SK-N-DZ (cell line): Measurements from ENCODE around the gene LRRC15. TPM values are rescaled to one million over a fixed set of nuclear protein-coding genes. Genes with fewer than 3 reads are reported as not detected.

Experiments
- DNase-seq: peaks from one replicate; pipeline ENCODE4 v3.0.0-alpha.2; 2015; ENCODE audit warnings: low spot score
- polyA plus RNA-seq, 2 experiments: library from polyadenylated mRNA; depleted of rRNA; stranded (reverse); fragments of >200 nt; gene quantifications; 2 replicates each; pipeline ENCODE4 v1.2.3, GENCODE V29; 2014

The LRRC15 gene
- polyA plus RNA-seq (2014; cell fraction: cytosol; rRNA removed), result not detected in 2 replicates
- not detected in 2 replicates for polyA plus RNA-seq (2014; cell fraction: nucleus; rRNA removed)

DNA sequence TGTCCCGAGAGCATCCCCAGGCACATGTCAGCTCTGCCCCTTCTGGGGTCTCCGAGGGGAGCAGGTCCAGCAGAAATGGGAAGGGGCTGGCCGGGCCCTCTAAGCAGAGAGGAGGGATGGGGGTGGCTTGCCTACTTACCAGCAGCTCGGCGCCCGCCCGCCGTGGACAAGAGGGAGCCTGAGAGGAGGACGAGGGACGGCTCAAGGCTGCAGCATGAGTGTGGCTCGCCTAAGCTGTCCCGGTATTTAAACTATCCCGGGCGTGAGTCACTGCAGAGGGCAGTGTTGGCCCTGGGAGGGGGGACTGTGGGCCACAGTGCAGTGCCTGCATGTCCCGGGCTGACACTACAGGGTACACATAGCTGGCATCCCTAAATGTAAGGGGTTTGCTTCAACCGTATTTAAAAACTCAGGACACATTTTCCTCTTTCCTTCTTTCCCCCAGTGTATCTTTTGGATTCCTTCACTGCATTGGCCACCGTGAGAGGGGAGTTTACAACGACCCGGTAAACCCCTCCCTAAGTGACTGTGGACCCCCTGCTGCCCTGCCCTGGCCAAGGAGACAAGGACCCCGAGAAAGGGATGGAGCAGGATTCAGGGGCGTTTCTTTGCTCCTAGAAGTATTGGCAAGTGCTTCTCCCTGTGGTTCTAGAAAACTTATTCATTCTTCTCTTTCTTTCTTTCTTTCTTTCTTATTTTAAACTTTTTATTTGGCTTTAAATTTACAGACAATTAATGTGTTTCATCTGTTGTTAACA, at the start of gene LRRC15:
TSS of gene LRRC15 (minus strand) at position 222 of the 758 bp plus-strand sequence. CDS start 8,700 bp downstream, outside the sequence.
- no peak for DNase-seq

DNA sequence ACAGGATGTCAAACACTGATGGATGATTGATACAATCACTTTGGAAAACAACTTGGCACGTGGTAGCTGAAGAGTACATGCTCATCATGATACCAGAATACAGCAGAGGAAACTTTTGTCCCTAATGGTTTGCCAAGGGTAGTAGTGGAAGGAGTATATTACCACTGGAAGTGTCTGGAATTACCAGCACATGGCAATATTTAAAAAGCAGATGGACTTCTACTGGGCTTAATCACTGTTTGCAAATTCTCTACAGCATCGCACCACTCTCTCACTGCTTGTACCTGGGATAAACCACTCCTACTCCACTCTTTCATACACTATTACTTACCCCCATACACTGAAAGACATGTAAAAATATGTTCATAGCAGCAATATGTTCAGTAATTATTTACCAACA, 49.1 kb upstream of the LRRC15 start:
- DNase-seq, result no peak

DNA sequence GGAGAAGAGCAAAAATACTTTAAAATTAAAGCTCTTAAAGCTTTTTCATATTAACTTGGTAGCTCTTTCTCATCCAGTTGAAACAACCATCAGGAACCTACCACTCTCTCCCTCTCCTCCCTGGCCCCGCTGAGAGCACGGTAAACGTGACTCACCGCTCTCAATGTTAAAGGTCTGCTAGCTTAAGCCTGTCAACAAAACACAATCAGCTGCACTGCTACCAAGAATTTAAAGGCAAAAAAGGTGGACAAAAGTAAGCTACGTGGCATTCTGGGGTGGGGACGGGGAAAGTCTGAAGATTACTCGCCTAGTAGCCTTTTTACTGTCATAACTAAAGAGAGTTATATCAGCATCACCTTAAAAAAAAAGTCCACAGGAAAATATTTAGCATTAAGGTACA, 37.9 kb upstream of the LRRC15 start:
- DNase-seq, result no peak

DNA sequence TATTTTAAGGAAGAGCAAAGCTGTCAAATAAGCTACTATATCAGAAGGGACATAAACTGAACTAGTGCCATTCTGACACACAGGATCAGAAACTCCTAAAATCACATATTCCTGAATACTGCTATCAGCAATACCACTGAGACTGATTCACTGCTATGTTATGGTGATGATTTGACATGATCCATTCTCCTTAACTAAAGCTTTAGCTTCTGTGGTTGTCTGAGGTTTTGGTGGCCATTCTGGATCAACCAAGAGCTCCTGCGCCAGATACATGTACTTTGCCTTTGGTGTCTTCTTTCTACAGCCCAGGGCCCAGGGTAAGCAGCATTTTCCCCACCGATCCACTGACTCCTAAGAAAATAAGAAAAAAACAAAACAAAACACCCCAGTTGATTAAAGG, 36.2 kb upstream of the LRRC15 start:
- no peak for DNase-seq

DNA sequence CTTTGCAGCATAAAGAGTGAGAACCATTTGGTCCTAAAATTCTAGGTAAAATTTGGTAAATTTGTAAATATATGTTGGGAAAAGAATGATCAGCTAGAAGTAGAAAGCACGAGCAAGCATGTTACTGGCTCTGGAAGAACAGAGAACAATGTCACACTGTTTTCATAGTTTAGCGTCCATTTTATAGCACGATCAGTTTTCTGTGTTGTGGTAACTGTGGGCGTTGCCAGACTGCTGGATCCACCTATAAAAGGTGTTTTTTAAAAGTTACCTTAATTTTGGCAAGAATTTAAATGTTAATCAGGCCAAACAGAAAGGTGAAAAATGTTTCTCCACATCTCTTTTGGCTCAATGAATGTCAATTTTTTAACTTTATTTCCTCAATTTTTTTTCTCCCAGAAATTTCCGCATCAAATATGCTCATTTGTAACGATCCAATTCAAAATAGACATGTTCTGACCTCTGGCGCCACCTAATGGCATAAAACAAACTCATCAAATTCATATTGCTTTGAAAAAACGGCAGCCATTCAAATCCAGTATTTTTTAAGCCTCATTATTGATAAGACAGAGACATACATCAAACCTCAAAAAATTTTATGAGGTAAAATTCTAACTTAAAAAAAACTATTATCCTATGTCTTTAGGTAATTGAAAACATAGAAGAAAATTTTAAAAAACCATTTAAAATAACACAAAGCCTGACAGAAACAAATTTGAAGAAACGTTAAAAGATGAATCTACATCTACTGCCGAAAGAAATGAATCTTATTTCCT, 35.0 kb upstream of the LRRC15 start:
- peak; percentile 54 for DNase-seq

DNA sequence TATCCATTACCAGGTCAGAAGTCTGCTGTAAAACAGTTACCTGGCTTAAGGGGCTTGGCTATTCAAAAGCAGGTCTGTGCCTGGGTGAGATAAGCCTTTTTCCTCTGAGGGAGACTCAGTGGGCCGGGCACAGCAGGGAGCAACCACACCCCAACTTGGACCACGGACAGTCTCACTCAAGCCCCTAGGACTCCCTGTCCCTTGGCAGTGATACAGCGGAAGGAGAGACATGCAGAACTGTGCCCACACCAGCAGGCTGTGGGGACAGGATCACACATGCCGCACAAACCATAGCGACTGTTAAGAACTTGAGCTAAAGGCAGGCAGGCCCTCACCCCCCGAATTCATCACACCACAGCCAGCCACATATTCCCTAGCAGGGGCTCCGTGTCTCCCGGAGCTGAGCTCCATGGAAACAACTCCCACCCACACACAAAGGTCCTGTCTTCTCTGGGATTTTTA, 32.4 kb upstream of the LRRC15 start:
- no peak for DNase-seq

DNA sequence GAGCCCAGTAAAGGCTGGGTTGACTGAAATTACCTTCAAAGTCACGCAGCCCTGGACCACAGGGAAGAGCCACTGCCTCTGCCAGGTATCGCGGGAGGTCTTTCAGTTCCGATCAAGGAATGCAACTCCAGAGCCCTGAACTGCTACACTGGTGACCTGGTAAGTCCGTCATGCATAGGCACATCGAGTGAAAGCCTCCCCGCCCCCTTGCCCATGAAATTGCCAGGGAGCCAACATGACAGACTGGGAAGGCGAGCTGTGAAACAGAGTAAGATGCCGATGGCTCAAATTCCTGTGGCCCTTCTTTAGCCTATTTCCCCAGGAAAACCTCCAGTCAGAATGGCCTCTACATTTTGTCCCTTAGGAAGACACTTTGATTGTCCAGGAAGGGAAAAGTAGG, 31.8 kb upstream of the LRRC15 start:
- no peak for DNase-seq

DNA sequence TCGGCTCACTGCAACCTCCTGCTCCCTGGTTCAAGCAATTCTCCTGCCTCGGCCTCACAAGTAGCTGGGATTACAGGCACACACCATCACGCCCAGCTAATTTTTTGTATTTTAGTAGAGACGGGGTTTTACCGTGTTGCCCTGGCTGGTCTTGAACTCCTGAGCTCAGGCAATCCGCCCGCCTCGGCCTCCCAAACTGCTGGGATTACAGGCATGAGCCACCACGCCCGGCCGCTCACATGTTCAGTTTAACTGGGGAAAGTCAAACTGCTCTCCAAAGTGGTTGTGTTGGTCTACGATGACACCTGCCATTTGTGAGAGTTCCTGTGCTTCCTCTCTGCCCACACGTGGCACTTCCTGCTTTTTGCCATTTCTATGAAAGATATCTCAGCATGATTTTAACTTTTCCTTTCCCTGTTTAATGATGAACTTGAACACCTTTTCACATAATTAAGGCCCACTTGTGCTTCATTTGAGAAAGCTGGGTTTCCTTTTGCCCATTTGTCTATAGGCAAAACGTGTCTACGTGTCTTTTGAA, 30.4 kb upstream of the LRRC15 start:
- no peak for DNase-seq

DNA sequence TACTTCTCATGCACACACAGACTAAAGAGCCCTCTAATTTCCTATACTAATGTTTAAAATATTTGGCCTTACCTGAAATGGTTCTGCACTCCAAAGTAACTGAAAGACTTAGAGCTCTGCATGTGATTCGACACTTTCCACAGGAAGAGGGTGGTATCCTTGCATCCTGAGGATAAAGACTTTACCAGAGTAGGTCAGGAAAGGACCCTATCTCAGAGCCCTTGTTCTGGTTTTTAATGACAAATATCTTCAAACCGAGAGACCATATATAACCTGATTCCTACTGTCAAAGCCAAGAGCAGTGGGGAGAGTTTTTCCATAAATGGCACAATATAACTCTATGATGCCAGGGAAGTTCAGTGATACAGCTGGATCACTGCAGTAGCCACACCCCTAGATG, 29.6 kb upstream of the LRRC15 start, which contains the start of gene GP5:
TSS of gene GP5 (minus strand) at position 101 of the 400 bp plus-strand sequence. CDS start 984 bp downstream, outside the sequence.
- no peak for DNase-seq

DNA sequence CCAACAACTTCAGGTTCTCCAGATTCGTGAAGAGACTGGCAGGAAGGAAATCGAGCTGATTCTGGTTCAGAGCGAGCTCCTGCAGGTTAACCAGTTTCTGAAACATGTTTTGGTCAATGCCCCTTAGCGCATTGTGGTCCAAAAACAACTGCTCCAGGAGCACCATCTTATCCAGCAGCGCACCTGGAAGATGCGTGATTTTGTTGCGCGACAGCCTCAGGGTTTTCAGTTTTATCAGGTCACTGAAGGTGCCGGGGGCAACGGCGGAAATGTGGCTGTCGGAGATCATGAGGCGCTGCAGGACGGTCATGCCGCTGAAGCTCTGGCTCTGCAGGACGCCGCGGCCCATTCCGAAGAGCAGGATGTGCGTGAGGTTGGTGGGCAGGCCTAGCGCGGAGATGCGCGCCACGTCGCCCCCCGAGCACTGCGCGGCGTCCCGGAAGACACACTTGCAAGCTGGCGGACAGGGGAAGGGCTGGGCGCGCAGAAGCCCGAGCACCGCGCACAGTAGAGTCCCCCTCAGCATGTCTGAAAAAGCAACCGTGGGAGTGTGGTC, 28.3 kb upstream of the LRRC15 start:
- no peak for DNase-seq

DNA sequence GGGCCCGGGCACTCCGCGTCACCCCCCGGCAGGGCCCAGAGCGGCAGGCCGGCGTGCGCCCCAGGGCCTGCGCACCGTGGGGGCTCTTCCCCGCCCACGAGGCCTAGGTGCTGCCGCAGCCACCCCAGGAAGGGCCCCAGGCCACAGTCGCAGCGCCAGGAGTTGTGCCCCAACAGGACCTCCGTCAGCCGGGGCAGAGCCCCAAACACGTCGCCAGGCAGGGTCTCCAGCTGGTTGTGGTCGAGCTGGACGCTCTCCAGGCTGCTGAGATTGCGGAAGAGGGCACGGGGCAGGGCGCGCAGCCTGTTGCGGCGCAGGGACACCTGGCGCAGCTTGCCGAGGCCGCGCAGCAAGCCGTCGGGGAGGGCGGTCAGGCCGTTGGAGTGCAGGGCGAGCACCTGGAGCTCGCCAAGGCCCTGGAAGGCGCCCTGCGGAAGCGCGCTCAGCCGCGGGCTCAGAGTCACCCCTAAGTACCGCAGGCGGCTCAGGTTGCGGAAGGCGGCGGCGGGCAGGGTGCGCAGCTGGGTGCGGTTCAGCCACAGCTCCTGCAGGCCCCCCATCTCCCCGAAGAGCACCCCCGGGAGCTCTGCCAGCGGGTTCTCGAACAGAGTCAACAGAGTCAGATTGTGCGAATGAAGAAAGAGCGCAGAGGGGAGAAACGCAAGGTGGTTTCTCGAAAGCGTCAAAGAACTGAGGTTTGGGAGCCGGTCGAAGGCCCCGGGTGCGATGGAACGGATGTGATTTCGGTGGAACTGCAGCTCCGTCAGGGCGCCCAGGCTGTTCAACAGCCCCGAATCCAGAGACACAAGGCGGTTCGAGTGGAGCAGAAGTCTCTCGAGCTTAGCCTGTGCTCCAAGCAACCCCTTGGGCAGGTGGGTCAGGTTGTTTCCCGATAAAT, 27.6 kb upstream of the LRRC15 start:
- DNase-seq, result no peak

DNA sequence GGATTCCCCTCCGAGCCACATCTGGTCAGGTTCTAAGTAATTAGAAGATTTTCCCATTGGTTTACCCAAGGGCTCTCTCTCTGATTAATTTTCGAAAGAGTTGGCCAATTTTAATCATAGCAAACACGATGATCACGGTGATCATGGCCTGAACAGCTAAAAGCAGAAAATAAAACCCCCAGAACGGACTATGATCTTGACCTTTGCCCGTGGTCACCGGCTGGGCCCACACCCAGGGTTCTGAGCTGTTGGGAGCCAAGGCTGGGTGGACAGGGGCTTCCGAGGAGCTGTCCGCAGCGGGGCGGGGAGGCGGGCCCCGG, 27.0 kb upstream of the LRRC15 start:
- no peak for DNase-seq

DNA sequence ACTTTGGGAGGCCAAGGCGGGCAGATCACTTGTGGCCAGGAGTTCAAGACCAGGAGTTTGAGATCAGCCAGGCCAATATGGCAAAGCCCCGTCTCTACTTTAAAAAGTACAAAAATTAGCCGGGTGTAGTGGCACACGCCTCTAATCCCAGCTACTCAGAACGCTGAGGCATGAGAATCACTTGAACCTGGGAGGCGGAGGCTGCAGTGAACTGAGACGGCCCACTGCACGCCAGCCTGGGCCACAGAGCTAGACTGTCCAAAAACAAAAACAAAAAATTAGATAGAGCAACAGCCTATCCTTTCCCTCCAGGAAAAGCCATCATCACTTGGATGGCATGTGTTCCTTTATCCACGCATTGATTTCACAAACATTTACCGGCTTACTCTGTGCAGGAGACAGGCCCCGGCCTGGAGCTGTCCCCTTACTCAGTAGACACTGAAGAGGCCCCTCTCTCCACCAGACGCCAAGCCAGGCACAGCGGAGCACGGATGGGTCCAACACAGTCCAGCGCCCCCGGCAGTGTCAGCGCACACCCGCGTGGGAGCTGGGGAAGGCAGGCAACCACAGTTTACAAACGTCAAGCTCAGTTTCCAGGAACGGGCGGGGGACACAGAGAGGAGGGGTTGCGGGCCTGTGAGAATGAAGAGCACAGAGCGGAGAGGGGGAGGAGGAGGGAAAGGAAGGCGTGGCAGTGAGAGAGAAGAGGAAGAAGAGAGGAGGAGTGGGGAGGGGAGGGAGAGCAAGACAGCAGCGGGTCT, 26.4 kb upstream of the LRRC15 start:
- peak; percentile 56 for DNase-seq

DNA sequence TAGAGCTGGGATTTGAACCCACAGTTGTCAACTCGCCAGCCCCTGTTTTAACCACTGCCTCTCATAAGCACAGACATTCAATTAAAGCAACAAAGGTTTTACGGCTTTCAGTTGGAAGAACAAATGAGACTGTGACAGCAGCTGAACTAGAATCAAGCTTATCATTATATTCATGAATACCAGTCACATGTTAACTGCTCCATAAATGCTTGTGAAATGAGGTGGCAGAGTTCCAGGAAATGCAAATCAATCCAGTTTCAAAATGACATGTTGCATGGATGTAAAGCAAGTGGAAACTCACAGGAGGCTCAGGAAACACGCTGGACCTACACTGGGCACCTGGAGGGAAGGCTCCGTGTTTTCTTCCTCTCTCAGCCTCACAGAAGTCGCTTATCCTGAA, 25.7 kb upstream of the LRRC15 start:
- no peak for DNase-seq

DNA sequence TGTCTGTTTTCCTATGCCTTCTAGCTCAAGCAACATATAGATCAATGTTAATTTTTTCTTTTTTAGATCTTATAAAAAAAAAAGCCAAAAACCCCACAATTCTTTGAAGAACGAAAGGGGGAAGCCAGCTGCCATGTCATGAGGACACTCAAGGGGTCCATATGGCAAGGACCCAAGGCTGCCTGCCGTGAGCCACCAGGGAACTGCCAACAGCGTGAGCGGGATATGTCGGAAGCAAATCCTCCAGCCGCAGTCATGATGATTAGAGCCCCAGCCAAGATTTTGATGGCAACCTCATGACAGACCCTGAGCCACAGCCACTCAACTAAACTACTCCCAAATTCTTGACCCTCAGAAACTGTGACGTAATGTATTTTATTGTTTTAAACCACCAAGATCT, 23.0 kb upstream of the LRRC15 start:
- DNase-seq, result no peak

DNA sequence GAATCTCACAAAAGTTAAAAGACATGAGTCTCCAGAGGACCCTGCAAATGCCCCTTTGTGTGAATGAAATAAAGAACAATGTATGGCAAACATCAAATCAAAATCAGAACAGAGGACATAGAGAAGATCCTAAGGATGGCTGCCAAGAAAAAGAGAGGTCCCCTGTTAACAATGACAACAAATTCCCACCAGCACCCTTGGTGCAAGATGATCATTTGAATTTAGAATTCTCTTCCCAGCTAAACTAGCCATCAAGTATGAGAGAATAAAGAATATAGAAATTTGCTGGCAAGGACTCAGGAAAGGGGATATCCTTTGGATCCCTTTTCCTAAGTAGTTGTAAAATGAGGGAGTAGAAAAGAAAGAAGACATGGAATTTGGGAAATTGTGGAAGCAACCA, 21.3 kb upstream of the LRRC15 start:
- no peak for DNase-seq

DNA sequence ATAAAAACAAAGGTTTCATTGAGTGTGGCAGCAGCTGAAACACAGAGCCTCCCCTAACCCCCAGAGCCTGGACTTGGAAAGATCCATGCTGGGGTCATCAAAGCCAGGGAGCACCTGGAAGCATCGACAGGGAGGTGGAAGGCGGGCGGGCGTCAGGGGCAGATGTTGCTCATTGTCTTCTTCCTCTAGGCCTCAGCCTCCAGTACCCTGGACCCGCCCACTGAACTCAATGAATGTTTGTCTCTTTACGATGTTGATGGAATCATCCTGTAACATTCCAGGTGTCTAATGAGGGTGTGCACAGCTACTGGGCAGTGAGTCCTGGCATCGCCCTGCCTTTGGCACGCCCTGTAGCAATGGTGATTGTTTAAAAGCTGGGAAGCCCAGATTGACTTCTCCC, 19.7 kb upstream of the LRRC15 start:
- DNase-seq, result no peak

DNA sequence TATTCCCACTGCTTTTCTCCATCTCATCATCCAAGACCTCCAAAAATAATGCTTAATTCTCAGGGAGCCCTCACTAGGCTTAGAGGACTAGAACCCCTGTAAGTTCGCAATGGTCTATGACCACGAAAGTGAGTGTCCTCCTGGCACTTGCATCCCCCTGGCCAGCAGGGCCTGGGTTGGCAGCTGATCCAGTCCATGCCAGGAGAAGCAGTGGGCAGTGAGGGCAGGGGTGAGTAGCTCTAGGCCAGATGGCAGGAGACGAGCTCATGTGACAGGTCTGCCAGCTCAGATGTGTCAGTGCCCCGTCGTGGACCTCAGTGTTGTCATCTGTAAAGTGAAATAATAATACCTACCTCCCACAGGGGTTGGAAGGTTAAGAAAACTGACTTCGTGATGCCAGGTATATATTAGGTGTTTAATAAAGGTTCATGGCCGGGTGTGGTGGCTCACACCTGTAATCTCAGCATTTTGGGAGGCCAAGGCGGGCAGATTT, 18.4 kb upstream of the LRRC15 start:
- DNase-seq, result no peak

DNA sequence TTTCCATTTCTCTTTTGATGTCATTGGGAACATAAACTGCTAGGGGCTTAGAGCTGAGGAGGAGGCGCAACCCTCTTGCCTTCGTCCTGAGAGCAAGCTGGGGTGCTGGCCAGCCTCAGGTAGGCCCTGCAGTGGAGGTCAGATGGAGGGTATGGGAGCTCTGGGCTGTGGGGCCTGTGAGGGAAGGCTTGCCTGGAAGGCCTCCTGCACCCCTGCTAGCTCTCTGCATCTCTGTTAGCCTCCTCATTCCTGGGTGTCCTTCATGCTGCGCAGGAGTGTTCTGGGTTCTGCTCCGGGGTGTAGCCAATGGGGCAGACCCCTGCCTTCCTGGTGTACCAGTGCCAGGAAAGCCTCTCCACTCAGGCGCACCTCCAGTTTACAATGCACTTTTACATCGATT, 17.7 kb upstream of the LRRC15 start:
- no peak for DNase-seq

DNA sequence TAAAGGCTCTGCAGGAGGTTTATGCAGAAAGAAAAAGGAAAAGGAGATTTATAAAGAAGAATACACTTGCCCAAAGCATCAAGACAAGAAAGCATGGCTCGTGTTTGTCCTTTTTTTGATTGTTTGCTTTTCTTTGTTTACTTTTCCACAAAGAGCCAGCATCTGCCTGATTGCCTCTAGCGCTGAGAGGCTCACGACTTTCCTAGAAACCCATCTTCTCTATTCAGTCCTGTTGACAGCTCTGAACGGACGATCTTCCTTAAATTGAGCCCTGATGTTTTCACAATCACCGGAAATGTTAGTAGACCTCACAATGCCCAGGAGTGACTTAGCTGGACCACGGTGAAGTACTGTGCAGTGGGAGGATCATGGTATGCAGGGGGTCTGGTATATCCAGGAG, 17.1 kb upstream of the LRRC15 start:
- DNase-seq, result no peak
